ENCODE measurements around the gene GAB2.

Gene GAB2

DNA sequence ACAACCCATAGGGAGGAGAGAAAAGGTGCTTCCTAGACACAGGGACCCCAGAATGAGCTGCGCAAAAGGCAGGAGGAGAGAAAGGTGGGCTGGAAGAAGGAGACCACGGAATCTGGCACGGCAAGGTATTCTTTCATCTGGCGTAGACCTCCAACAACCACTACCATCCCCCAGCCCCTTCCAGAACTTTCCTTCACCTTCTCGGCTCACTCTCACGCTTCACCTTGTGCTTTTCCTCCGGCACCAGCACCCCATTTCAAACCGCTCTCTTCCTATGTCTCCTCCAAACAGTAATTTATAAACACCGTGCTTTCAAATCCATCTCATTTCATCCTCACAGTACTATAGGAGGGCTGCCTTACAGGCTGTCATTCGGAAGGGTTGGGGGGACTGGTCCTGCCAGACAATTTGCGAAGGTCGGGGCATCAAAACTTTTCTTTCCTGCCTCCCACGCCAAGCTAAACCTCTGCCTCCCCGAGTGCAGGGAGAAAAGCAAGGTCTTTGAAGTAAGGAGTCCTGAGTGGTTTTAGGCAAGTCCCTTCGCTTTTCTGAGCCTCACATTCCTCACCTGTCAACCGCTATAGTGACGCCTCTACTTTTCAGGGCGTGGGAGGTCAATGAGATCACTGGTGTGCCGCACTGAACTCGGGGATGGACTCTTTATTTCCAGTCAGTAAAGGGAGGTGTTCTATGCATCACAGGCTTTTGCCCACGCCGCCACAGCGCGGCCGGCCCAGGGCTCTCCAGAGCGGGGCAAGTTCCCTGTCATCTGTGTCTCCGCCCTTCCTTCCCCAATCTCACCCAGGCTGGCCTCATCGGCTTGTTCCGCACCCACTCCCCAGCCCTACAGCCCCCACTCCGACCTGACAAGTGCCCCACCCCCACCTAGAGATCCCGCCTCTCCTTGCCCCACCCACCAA lies 230.0 kb downstream of the GAB2 start:
- Histone ChIP-seq H4K8ac (ENCODE audit: low read depth, low read length) (no peak overlapping the region), H2BK15ac (ENCODE audit: low read length) (no peak overlapping the region), H3K4me2 (ENCODE audit: insufficient read depth, low read length, poor library complexity, severe bottlenecking) (peak overlapping the region; percentile 63), H3K4me3 (ENCODE audit: low read length in 2 of 2) (peak overlapping the region; percentile 95 to 99), H3K27me3 (ENCODE audit: control insufficient read depth in 3 of 3, insufficient read depth in 3 of 3, low read depth in 1 of 3, low read length in 3 of 3) (no peaks in the 10 kb centered on the region), H3K4me1 (ENCODE audit: control insufficient read depth in 2 of 2, insufficient read depth in 1 of 2, low read depth in 1 of 2, low read length in 2 of 2) (peaks cover 12 to 25% of the 10 kb centered on the region in 2 donors), H3K9me3 (replicated peaks in 1 of 2; ENCODE audit: control insufficient read depth in 2 of 2, insufficient read depth in 1 of 2, low read depth in 1 of 2, low read length in 2 of 2) (no peaks in the 10 kb centered on the region), H3K36me3 (replicated peaks in 1 of 2; ENCODE audit: control insufficient read depth in 2 of 2, insufficient read depth in 2 of 2, low read length in 2 of 2) (no peaks in the 10 kb centered on the region), H3K79me1 (ENCODE audit: low read depth, low read length) (peaks cover 7% of the 10 kb centered on the region), H3K4ac (ENCODE audit: low read length) (no peak overlapping the region), H3K14ac (ENCODE audit: low read length) (no peak overlapping the region), H3K27ac (replicated peaks; ENCODE audit: low read length) (no peak overlapping the region), H2AFZ (ENCODE audit: low read length) (peak overlapping the region; percentile 97), H2BK5ac (ENCODE audit: low read length) (no peak overlapping the region), H3K9ac (ENCODE audit: low read depth, low read length, poor library complexity) (no peak overlapping the region), H3K18ac (ENCODE audit: low read length) (no peak overlapping the region), H2AK5ac (ENCODE audit: low read depth, low read length) (no peak overlapping the region), H4K91ac (ENCODE audit: low read depth, low read length, poor library complexity) (no peak overlapping the region), H2BK120ac (ENCODE audit: low read depth, low read length) (no peak overlapping the region), H2BK12ac (ENCODE audit: low read length) (no peak overlapping the region), H3K23ac (ENCODE audit: low read depth, low read length, poor library complexity) (no peak overlapping the region)
- no CpG with 5 or more reads among the region's 31 CpGs for WGBS, 2 donors (ENCODE audit: extremely low coverage in 2 of 2, insufficient read length in 2 of 2, insufficient replicate concordance in 1 of 2)
- no peak for DNase-seq (ENCODE audit: low spot score)

DNA sequence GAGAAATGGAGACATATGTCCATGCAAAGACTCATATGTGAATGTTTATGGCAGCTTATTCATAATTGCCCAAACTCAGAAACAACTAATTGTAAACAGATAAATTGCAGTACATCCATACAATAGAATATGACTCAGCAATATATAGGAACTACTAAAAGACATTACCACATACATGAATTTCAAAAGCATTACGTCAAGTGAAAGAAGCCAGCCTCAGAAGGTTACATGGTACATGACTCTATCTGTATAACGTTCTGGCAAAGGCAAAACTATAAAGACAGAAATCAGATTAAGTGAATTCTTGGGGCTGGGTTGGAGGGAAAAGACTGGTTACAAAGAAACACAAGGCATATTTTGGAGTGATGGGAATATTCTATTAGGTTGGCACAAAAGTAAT lies 236.4 kb downstream of the GAB2 start:
- no peak overlapping the region for H2AFZ ChIP-seq (ENCODE audit: low read length)
- no peak overlapping the region for H3K9ac ChIP-seq (ENCODE audit: low read depth, low read length, poor library complexity)
- H3K27me3 ChIP-seq (ENCODE audit: control insufficient read depth in 3 of 3, insufficient read depth in 3 of 3, low read depth in 1 of 3, low read length in 3 of 3): no peaks in the 10 kb centered on the region
- no peak overlapping the region for H2BK12ac ChIP-seq (ENCODE audit: low read length)
- WGBS, 2 donors (ENCODE audit: extremely low coverage in 2 of 2, insufficient read length in 2 of 2, insufficient replicate concordance in 1 of 2): no CpG with 5 or more reads among the region's 2 CpGs
- no peaks in the 10 kb centered on the region for H3K36me3 ChIP-seq (replicated peaks in 1 of 2; ENCODE audit: control insufficient read depth in 2 of 2, insufficient read depth in 2 of 2, low read length in 2 of 2)
- no peak overlapping the region for H3K27ac ChIP-seq (replicated peaks; ENCODE audit: low read length)
- no peak overlapping the region for H3K18ac ChIP-seq (ENCODE audit: low read length)
- no peak overlapping the region for H2BK15ac ChIP-seq (ENCODE audit: low read length)
- H4K91ac ChIP-seq (ENCODE audit: low read depth, low read length, poor library complexity): no peak overlapping the region
- H2BK5ac ChIP-seq (ENCODE audit: low read length): no peak overlapping the region
- no peak for DNase-seq (ENCODE audit: low spot score)
- H3K79me1 ChIP-seq (ENCODE audit: low read depth, low read length): no peaks in the 10 kb centered on the region
- no peak overlapping the region for H2AK5ac ChIP-seq (ENCODE audit: low read depth, low read length)
- no peak overlapping the region for H3K23ac ChIP-seq (ENCODE audit: low read depth, low read length, poor library complexity)
- H3K4me2 ChIP-seq (ENCODE audit: insufficient read depth, low read length, poor library complexity, severe bottlenecking): no peak overlapping the region
- no peak overlapping the region for H2BK120ac ChIP-seq (ENCODE audit: low read depth, low read length)
- no peaks in the 10 kb centered on the region for H3K9me3 ChIP-seq (replicated peaks in 1 of 2; ENCODE audit: control insufficient read depth in 2 of 2, insufficient read depth in 1 of 2, low read depth in 1 of 2, low read length in 2 of 2)
- H3K4ac ChIP-seq (ENCODE audit: low read length): no peak overlapping the region
- no peak overlapping the region for H4K8ac ChIP-seq (ENCODE audit: low read depth, low read length)
- H3K4me3 ChIP-seq (ENCODE audit: low read length in 2 of 2): no peak overlapping the region
- H3K4me1 ChIP-seq (ENCODE audit: control insufficient read depth in 2 of 2, insufficient read depth in 1 of 2, low read depth in 1 of 2, low read length in 2 of 2): peaks cover 0 to 2% of the 10 kb centered on the region in 2 donors
- no peak overlapping the region for H3K14ac ChIP-seq (ENCODE audit: low read length)

DNA sequence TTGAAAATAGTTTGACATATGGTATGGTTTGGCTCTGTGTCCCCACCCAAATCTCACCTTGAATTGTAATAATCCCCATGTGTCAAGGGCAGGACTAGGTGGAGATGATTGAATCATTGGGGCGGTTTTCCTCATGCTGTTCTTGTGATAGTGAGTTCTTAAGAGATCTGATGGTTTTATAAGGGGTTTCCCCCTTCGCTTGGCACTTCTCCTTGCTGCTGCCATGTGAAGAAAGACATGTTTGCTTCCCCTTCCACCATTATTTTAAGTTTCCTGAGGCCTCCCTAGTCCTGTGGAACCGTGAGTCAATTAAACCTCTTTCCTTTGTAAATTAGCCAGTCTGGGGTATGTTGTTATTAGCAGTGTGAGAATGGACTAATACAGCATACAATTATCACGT lies 236.9 kb downstream of the GAB2 start:
- no peak for DNase-seq (ENCODE audit: low spot score)
- no peak overlapping the region for H2BK12ac ChIP-seq (ENCODE audit: low read length)
- no CpG with 5 or more reads among the region's 4 CpGs for WGBS, 2 donors (ENCODE audit: extremely low coverage in 2 of 2, insufficient read length in 2 of 2, insufficient replicate concordance in 1 of 2)
- no peak overlapping the region for H2AK5ac ChIP-seq (ENCODE audit: low read depth, low read length)
- H3K9me3 ChIP-seq (replicated peaks in 1 of 2; ENCODE audit: control insufficient read depth in 2 of 2, insufficient read depth in 1 of 2, low read depth in 1 of 2, low read length in 2 of 2): no peaks in the 10 kb centered on the region
- H3K4me1 ChIP-seq (ENCODE audit: control insufficient read depth in 2 of 2, insufficient read depth in 1 of 2, low read depth in 1 of 2, low read length in 2 of 2): peaks cover 0 to under 1% of the 10 kb centered on the region in 2 donors
- no peak overlapping the region for H2BK120ac ChIP-seq (ENCODE audit: low read depth, low read length)
- H2AFZ ChIP-seq (ENCODE audit: low read length): no peak overlapping the region
- H3K4me3 ChIP-seq (ENCODE audit: low read length in 2 of 2): no peak overlapping the region
- H3K4me2 ChIP-seq (ENCODE audit: insufficient read depth, low read length, poor library complexity, severe bottlenecking): no peak overlapping the region
- H3K9ac ChIP-seq (ENCODE audit: low read depth, low read length, poor library complexity): no peak overlapping the region
- no peak overlapping the region for H4K8ac ChIP-seq (ENCODE audit: low read depth, low read length)
- H3K36me3 ChIP-seq (replicated peaks in 1 of 2; ENCODE audit: control insufficient read depth in 2 of 2, insufficient read depth in 2 of 2, low read length in 2 of 2): no peaks in the 10 kb centered on the region
- no peak overlapping the region for H2BK5ac ChIP-seq (ENCODE audit: low read length)
- H3K27ac ChIP-seq (replicated peaks; ENCODE audit: low read length): no peak overlapping the region
- no peaks in the 10 kb centered on the region for H3K27me3 ChIP-seq (ENCODE audit: control insufficient read depth in 3 of 3, insufficient read depth in 3 of 3, low read depth in 1 of 3, low read length in 3 of 3)
- no peak overlapping the region for H2BK15ac ChIP-seq (ENCODE audit: low read length)
- H3K79me1 ChIP-seq (ENCODE audit: low read depth, low read length): no peaks in the 10 kb centered on the region
- H3K4ac ChIP-seq (ENCODE audit: low read length): no peak overlapping the region
- no peak overlapping the region for H3K23ac ChIP-seq (ENCODE audit: low read depth, low read length, poor library complexity)
- no peak overlapping the region for H4K91ac ChIP-seq (ENCODE audit: low read depth, low read length, poor library complexity)
- H3K14ac ChIP-seq (ENCODE audit: low read length): no peak overlapping the region
- H3K18ac ChIP-seq (ENCODE audit: low read length): no peak overlapping the region

DNA sequence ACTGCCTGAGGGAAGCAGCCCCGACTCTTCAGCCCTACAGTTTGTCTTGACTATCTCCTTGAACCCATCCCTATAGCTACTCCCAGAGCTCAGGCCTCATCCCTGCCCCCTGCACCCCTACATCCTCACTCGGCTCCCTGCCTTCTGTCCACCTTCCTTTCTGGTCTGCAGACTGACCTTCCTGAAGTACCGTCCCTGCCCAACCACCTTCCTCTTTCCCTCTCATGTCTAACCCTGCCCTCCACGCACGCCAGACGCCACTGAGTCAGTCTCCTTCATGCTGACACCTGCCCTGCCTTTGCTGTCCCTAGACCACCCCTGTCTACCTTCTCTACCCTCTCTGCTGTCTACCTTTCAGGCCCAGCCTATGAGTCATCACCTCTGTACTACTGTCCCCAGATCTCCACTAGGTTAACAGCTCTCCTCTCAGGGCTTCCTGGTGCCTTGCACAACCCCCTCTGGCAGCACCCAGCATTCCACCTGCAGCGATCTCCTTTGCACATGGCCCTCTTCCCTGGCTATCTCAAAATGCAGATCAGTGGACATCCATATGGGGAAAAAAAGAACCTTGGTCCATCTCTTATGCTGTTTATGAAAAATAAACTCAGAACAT lies 238.1 kb downstream of the GAB2 start:
- Histone ChIP-seq H4K91ac (ENCODE audit: low read depth, low read length, poor library complexity) (no peak overlapping the region), H3K18ac (ENCODE audit: low read length) (peak overlapping the region; percentile 81), H2AFZ (ENCODE audit: low read length) (no peak overlapping the region), H3K4ac (ENCODE audit: low read length) (no peak overlapping the region), H3K4me2 (ENCODE audit: insufficient read depth, low read length, poor library complexity, severe bottlenecking) (no peak overlapping the region), H2BK12ac (ENCODE audit: low read length) (peak overlapping the region; percentile 98), H2BK15ac (ENCODE audit: low read length) (no peak overlapping the region), H3K14ac (ENCODE audit: low read length) (peak overlapping the region; percentile 72), H3K27me3 (ENCODE audit: control insufficient read depth in 3 of 3, insufficient read depth in 3 of 3, low read depth in 1 of 3, low read length in 3 of 3) (no peaks in the 10 kb centered on the region), H3K9me3 (replicated peaks in 1 of 2; ENCODE audit: control insufficient read depth in 2 of 2, insufficient read depth in 1 of 2, low read depth in 1 of 2, low read length in 2 of 2) (no peaks in the 10 kb centered on the region), H3K27ac (replicated peaks; ENCODE audit: low read length) (no peak overlapping the region), H2BK120ac (ENCODE audit: low read depth, low read length) (no peak overlapping the region), H3K9ac (ENCODE audit: low read depth, low read length, poor library complexity) (peak overlapping the region; percentile 66), H3K4me1 (ENCODE audit: control insufficient read depth in 2 of 2, insufficient read depth in 1 of 2, low read depth in 1 of 2, low read length in 2 of 2) (no peaks in the 10 kb centered on the region), H3K79me1 (ENCODE audit: low read depth, low read length) (no peaks in the 10 kb centered on the region), H2AK5ac (ENCODE audit: low read depth, low read length) (peak overlapping the region; percentile 93), H4K8ac (ENCODE audit: low read depth, low read length) (no peak overlapping the region), H3K36me3 (replicated peaks in 1 of 2; ENCODE audit: control insufficient read depth in 2 of 2, insufficient read depth in 2 of 2, low read length in 2 of 2) (no peaks in the 10 kb centered on the region), H3K23ac (ENCODE audit: low read depth, low read length, poor library complexity) (peak overlapping the region; percentile 62), H2BK5ac (ENCODE audit: low read length) (no peak overlapping the region), H3K4me3 (ENCODE audit: low read length in 2 of 2) (no peak overlapping the region)
- no peak for DNase-seq (ENCODE audit: low spot score)
- no CpG with 5 or more reads among the region's 7 CpGs for WGBS, 2 donors (ENCODE audit: extremely low coverage in 2 of 2, insufficient read length in 2 of 2, insufficient replicate concordance in 1 of 2)

Measured in neuronal stem cell (in vitro differentiated cells).